Coronary artery (tissue), 2 donors: Measurements from ENCODE around the gene KAZN.

Experiments
- DNase-seq: peaks from one replicate; pipeline ENCODE4 v3.0.0-alpha.2; 2017; ENCODE audit warnings: low spot score
- H3K27ac ChIP-seq, 2 donors: fragments of 200-600 bp; sonication (generic); one replicate each; pipeline ENCODE4 v1.5.1; 2016 to 2019
- H3K4me3 ChIP-seq: fragments of 200-600 bp; sonication (generic); 2 replicates; pipeline ENCODE4 v1.5.1; 2016; ENCODE audit warnings: mild to moderate bottlenecking, moderate library complexity
- CTCF ChIP-seq: fragments of 200-600 bp; sonication (generic); IDR thresholded peaks from one replicate; pipeline ENCODE4 v1.5.1; 2019; ENCODE audit warnings: antibody characterized with exemption

KAZN gene

GRCh38 chr1:14848203-14848602 lies 249.7 kb downstream of the KAZN start:
- Histone ChIP-seq H3K27ac (no peak overlapping the region), H3K4me3 (no peak overlapping the region)
- no peak for DNase-seq
- TF ChIP-seq CTCF: no peak

GRCh38 chr1:14848625-14849024 lies 250.1 kb downstream of the KAZN start:
- Histone ChIP-seq H3K4me3 (no peak overlapping the region), H3K27ac (no peak overlapping the region)
- TF ChIP-seq CTCF: no peak
- DNase-seq: no peak

- H3K27ac ChIP-seq: no peak overlapping the region
- no peak overlapping the region for H3K4me3 ChIP-seq
- DNase-seq: no peak
- TF ChIP-seq CTCF: no peak
These were observed 250.6 kb downstream of the KAZN start for GRCh38 chr1:14849038-14849437.

GRCh38 chr1:14850563-14850962 lies 252.1 kb downstream of the KAZN start:
- DNase-seq: no peak
- no peak overlapping the region for H3K4me3 ChIP-seq
- TF ChIP-seq CTCF: no peak

GRCh38 chr1:14851760-14852159 lies 253.3 kb downstream of the KAZN start:
- no peak for DNase-seq
- Histone ChIP-seq H3K27ac (no peak overlapping the region), H3K4me3 (no peak overlapping the region)
- TF ChIP-seq CTCF: no peak

More at GRCh38 chr1:14850563-14850962, 252.1 kb downstream of the KAZN start:
- H3K27ac ChIP-seq: no peak overlapping the region

- TF ChIP-seq CTCF: no peak
- H3K4me3 ChIP-seq: no peak overlapping the region
- no peak for DNase-seq
- no peak overlapping the region for H3K27ac ChIP-seq
These were observed 253.8 kb downstream of the KAZN start for GRCh38 chr1:14852291-14852690.

- TF ChIP-seq CTCF: no peak
- no peak overlapping the region for H3K4me3 ChIP-seq
- no peak overlapping the region for H3K27ac ChIP-seq
- DNase-seq: no peak
These were observed 255.0 kb downstream of the KAZN start for GRCh38 chr1:14853518-14853917.
